Measurements from ENCODE around the gene PRSS38.

Gene PRSS38

DNA sequence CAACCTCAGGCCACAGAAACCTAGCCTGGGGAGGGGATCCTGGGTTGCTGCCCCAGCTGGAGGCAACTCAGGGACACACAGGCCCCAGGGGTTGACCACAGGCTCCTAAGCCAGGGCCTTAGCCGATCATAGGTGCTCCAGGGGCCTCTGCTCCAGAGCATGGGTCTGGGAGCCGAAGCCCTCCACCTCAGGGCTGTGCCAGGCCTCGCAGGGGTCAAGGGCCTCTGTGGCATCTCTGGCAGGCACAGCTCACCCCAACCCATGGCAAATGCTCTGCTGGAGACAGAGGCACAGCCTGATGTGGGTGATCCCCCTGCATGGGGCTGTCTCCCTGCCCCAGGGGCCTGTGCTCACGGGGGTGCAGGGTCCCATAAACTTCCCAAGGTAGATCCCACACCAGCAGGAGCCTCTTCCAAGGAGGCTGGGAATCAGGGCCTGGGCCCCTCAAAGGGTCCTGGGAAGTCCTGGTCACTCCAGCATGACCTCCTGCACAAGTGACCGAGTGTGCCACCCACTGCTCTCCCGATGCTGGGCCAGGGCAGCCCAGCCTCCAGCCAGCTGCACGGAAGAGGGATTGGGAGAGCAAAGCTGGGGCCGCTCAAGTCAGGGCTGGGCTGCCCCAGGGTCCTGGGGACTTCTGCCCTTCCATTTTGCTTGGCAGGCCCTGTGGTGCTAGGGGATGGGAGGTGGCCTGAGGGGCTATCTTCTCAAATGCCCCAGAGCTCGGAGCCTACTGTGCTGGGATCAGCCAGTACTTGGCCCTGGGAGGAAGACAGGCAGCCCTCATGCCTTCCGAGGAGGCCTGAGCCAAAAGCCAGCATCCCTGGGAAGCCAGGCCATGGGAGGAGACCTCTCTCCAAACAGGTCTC, 22.2 kb upstream of the PRSS38 start:
- DNase-seq (ENCODE audit: low spot score) = no peak

DNA sequence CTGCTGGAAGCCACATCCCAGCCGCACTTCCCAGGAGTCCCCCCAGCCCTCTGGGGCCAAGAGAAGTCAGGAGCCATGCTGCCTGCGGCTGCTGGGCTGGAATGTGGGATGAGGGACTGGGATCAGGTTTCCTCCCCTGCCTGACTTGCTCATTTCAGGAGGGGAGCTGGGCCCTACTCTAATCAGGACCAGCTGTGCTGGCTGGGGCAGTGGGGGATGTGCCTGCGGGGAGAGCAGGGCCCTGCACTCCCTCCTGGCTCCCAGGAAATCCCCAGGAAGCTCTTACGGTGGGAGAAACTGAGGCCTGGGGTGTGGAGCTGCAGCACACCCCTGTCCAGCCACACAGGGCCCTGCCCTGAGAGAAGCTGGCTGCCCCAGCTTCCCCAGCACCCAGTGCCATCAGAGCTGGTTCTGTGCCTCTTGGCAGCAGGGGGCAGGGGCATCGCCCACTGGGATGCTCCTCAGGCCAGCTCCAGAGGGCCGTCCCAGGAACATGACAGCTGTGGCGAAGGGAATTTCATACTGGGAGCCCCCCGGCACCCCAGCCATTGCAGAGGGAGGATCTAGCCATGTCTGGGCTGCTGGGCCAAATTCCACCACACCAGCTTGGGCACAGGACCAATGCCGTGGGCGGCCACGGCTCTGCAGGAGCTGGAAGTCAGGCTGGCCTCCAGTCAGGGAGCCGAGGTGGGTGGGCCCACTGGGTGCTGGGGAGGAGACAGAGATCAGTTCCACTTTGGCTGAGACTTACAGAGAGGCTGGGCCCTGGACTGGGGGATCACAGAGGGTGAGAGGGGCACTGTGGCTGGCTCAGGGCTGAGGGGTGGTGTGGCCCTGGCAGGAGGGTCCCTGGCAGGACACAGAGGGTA, 21.3 kb upstream of the PRSS38 start:
- DNase-seq (ENCODE audit: low spot score) = no peak

DNA sequence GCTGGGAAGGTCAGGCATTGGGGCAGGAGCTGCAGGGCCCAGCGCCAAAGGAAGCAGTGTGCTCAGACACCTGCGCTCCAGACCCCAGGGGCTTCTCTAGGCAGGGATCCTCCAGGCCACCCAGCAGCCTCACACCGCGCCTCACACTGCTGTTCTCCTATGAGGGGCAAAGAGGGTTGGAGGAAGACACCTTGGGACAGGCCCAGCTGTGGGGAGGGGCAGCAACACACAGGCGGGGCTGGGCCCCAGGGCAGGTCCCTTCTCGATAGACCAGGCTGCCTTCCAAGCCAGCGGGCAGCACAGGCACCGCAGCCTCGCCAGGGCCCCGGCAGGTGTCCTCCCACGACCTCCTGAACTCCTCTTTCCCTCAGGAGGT, 20.7 kb upstream of the PRSS38 start:
- DNase-seq (ENCODE audit: low spot score) = no peak

DNA sequence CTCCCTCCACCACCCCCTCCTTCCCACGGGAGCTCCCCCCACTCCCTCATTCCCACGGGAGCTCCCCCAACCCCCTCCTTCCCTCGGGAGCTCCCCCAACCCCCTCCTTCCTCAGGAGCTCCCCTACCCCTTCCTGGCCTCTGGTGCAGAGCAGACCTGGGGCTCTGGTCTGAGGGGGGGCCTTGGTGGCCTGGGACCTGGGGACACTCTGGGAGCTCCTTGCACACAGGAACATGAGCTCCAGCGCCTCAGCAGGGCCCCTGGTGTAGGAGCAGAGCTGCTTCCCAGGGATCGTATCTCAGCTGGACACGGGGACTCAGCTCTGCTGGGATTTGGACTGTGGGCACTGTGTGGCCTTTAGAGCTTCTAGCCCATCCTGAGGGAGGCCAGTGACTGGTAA, 19.7 kb upstream of the PRSS38 start:
- no peak for DNase-seq (ENCODE audit: low spot score)

DNA sequence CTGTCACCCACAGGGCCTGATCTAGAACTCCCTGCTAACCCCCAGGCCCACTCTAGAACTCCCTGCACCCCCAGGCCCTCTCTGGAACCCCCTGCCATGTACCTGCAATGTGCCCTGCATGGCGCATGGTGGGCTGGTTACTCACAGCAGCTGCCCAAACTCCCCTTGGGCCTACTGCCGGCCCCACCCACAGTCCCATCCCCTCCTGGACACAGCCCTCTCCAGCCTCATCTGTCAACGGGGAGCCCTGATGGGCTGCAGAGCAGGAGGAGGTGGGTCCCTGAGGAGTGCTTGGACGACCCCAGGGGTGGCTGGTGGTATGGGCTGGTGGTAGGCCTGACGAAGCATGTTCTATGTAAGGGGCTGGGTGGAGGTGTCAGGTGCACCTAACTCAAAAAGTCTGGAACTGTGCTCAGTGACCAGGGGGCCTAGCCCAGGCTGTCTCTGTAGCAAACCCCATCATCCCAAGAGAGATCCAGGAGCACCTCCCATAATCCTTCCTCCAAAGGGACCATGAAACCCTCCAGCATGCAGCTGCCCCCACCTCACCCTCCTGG, 19.0 kb upstream of the PRSS38 start:
- no peak for DNase-seq (ENCODE audit: low spot score)

DNA sequence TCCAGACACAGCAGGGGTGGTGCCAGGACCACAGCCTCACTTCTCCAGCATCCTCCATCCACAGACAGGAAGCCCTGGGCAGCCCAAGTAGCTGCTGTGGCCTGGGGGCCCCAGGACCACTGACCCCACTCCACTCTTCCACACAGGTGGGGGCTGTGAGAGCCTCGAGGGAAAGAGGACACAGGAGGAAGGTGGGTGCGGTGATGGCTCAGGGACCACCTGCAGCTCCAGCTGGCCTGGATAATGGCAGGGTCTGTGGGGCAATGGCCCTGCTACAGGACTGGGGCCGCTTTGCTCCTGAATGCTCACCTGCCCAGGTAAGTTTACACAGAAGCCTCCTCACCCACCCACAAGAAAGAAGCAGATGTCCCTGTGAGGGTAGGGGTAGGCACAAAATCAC, 18.3 kb upstream of the PRSS38 start:
- no peak for DNase-seq (ENCODE audit: low spot score)

DNA sequence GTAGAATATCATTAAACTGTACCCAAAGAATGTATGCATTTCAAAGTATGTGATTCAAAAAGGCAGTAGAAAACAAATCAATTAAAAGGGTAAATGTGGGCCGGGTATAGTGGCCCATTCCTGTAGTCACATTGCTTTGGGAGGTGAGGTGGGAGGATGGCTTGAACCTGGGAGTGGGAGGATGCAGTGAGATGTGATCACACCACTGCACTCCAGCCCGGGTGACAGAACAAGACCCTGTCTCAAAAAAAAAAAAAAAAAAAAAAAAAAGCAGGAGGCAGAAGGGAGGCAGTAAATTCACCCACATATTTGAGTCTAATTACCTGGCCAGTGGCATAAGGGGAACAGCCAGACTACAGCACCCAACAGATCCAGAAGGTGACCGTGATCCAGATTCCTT, 17.9 kb upstream of the PRSS38 start:
- DNase-seq (ENCODE audit: low spot score) = no peak

DNA sequence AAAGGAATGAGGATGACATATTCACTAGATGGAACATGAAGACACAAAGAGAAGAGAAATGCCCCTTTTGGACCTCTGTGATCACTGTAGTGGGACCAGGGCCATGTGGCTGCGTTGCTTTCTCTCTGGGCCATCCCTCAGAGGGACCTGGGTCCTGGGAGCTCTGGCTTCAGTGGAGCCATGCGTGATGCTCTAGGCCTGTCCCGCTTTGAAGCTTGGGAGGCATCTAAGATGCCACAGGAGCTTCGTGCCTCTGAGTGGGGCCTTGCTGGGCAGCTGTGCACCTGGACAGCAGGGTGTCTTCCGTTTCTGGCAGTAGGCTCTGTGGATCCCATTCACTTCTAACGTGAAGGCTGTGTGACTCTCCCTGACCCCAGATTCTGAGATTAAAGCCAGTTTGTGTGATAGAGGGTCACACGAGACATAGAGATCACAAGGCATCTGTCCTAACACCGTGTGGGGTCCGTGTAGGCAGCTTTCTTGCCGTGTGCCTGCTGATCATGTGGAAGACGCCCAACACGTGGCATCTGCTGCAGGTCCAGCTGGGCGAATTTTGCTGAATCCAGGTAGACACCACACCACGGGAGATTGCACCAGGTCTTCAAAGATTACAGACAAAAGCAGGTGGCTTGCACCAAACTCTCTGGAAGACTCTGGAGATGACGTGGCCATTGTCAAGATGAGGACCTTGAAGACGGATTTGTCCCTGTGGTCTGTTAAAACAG, 17.2 kb upstream of the PRSS38 start:
- DNase-seq (ENCODE audit: low spot score) = no peak

DNA sequence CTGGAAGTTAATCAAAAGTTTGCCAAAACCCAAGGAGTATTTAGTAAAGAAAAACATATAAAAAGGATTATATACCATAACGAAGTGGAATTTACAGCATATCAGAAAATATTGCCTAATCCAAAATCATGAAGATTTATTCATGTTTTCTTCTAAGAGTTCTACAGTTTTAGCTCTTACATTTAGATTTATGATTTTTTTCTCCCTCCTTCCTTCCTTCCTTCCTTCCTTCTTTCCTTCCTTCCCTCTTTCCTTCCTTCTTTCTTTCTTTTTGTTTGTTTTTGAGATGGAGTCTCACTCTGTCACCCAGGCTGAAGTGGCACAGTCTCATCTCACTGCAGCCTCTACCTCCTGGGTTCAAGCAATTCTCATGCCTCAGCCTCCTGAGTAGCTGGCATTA, 15.7 kb upstream of the PRSS38 start:
- no peak for DNase-seq (ENCODE audit: low spot score)

DNA sequence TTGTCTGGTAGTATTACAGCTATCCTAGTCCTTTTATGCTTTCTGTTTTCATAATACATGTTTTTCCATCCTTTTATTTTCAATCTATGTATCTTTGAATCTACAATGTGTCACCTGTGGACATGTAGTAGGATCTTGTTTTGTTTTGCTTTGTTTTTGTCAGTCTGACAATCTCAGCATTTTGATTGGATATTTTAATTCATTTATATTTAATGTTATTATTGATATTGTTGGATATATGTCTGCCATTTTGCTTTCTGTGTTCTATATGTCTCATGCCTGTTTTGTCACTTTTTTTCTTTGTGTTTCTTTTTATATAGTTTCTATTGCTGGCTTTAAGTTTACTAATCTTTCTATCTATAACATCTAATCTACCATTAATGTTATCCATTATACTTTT, 11.5 kb upstream of the PRSS38 start:
- no peak for DNase-seq (ENCODE audit: low spot score)

DNA sequence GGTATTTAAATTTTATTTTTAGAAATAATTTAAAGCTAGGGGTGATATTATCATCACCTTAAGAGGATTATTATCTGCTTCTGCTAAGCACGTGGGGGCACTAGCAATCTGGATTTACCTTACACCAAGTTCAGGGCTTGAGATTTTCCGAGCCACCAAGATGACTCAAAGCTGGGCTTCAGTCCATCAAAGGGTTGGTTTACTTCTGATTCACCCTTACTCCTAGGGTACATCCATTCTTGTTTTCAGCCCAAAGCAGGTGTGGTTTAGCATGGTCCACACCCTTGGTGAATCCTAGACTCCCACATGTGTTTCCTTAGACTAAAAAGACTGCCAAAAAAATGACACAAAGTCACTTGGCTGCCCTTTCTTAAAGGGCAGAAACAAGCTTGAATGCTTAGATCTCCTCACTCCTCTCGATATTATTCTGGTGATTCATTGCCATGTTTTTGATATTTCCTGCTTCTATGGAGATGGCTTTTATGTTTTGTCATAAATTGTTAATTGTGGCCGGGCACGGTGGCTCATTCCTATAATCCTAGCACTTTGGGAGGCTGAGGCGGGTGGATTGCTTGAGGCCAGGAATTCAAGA, 9.8 kb upstream of the PRSS38 start:
- DNase-seq (ENCODE audit: low spot score) = no peak

DNA sequence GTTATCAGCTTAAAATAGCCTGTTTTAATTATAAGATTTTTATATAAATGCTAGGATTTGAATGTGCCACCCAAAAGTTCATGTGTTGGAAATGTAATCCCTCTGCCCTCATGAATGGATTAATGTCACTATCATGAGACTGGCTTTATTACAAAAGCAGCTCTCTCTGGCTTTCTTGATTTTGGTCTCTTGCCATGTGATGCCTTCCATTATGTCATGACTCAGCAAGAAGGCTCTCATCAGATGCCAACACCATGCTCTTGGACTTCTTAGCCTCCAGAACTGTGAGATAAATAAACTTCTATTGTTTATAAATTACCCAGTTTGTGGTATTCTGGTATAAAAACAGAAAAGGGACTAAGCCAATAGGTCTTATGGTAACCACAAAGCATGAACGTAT, 6.9 kb upstream of the PRSS38 start:
- no peak for DNase-seq (ENCODE audit: low spot score)

DNA sequence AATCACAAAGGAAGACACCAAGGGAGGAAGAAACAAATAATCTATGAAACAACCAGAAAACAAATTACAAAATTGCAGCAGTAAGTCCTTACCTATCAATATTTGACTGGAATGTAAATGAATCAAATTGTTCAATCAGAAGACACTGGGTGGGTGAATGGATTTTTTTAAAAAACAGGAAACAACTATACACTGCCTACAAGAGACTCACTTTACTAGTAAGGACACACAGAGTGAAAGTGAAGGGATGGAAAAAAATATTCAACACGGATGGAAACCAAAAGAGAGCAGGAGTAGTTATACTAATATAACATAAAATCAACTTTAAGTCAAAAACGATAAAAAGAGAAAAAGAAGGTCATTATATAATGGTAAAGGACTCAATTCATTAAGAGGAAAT, 6.4 kb upstream of the PRSS38 start:
- DNase-seq (ENCODE audit: low spot score) = no peak

DNA sequence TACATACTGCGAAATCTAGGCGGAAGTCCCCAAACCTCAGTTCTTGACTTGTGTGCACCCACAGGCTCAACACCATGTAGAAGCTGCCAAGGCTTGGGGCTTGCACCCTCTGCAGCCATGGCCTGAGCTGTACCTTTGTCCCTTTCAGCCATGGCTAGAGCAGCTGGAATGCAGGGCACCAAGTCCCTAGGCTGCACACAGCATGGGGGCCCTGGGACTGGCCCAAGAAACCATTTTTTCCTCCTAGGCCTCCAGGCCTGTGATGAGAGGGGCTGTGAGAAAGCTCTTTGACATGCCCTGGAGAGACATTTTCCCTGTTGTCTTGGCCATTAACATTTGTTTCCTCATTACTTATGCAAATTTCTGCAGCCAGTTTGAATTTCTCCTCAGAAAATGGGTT, 1.5 kb upstream of the PRSS38 start:
- DNase-seq (ENCODE audit: low spot score) = no peak

DNA sequence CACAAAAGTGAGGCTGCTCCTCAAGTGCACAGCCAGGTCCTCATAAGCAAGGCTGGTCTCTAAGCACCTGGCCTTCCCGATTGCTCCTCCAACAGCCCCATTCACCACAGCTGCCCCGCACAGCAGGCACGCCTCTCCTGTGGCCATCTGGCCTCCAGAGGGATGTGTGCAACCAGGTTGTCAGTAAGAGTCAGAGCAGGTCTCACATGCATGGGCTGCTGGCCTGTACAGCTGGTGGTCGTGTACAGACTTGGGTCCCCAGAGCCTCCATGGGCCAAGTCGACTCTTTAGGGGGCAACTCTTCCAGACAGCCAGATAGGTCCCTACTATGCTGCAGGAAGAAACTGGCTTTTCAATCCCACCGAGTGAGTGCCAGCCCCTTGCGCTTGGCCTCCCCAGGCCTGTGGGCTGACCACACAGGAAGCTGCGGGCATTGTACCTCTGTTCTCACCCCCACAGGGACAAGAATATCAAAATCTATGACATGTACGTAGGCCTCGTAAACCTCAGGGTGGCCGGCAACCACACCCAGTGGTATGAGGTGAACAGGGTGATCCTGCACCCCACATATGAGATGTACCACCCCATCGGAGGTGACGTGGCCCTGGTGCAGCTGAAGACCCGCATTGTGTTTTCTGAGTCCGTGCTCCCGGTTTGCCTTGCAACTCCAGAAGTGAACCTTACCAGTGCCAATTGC, 1.4 kb downstream of the PRSS38 start:
- DNase-seq (ENCODE audit: low spot score) = no peak

DNA sequence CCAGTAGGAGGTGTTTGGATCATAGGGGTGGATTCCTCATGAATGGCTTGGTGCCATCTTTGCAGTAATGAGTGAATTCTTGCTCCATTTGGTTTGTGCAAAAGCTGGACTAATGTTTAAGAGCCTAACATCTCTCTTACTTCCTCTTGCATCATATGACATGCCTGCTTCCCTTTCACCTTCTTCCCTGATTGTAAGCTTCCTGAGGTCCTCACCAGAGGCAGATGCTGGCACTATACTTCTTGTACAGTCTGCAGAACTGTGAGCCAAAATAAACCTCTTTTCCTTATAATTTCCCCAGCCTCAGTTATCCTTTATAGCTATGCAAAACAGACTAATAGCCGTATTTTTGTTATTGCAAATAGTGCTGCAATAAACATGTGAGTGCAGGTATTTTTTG, 8.1 kb downstream of the PRSS38 start:
- DNase-seq (ENCODE audit: low spot score) = no peak

DNA sequence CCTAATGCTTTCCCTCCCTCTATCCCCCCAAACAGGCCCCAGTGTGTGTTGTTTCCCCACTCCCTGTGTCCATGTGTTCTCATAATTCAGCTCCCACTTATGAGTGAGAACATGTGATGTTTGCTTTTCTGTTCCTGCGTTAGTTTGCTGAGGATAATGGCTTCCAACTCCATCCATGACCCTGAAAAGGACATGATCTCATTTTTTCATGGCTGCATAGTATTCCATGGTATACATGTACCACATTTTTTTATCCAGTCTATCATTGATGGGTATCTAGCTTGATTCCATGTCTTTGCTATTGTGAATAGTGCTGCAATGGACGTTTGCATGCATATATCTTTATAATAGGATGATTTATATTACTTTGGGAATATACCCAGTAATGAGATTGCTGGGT, 8.7 kb downstream of the PRSS38 start:
- no peak for DNase-seq (ENCODE audit: low spot score)

DNA sequence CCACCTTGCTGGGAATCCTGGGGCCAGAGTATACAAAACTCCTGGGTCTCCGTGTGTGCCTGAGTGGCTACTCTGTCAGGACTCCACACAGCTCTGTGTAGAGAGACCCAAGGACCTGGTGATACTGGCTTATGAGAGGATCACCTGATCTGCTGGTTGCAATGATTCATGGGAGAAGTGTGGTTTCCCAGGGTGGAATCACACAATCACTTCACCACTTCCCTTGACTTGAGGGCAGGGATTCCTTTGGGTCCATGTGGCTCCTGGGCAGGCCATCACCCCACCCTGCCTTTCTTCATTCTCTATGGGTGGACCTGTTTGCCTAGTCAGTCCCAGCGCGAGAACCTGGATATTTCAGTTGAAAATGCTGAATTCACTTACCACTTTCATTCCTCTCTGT, 13.3 kb downstream of the PRSS38 start:
- no peak for DNase-seq (ENCODE audit: low spot score)

DNA sequence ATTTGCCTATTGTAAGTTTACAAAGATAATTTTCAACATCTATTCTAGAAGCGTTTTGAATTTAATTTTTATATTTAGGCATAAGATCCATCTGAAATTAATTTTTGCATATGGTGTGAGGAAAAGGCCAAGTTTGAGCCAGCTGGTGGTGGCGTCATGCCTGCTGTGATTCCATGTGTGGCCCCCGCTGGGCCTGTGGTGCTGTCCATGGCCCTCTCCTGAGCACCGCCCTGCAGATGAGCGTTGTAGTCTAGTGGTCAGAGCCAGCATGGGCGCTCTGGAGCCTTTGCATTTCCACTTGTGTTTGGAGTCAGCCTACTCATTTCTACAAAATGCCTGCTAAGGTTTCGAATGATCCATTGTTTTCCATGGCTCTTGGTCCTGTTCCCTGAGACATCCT, 22.7 kb downstream of the PRSS38 start:
- DNase-seq (ENCODE audit: low spot score) = no peak

DNA sequence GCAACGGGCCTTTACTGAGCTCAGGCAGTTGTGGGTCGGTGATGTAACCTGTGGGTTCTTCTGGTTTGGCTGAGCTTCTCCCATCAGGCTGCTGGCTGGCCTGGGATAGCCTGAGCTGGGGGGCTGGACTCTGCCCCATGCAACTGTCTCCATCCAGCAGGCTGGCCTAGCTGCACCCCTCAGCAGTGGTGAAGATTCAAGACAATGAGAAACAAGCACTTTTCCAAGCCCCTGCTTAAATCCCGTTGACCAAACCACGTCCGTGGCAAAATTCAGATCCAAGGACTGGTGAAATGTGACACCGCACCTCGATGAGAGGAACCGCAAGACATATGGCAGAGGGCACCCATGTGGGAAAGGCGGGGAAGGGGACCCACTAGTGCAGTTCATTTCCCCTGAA, 25.6 kb downstream of the PRSS38 start:
- no peak for DNase-seq (ENCODE audit: low spot score)
